GM23338 (cell line): Measurements from ENCODE around the gene USH2A.

Source experiments
- CREB1 ChIP-seq: fragments of 250-450 bp; sonication (Bioruptor Pico); IDR thresholded peaks from 2 replicates; pipeline ENCODE4 v1.5.0; 2020; ENCODE audit warnings: low read depth, mild to moderate bottlenecking, moderate library complexity
- EZH2 ChIP-seq: fragments of 200-600 bp; sonication (generic); IDR thresholded peaks from one replicate; pipeline ENCODE4 v1.8.0; 2017; ENCODE audit warnings: antibody characterized with exemption, mild to moderate bottlenecking, low read depth; ENCODE audit not compliant: unreplicated experiment
- EZH2phosphoT487 ChIP-seq: fragments of 200-600 bp; sonication (generic); IDR thresholded peaks from one replicate; pipeline ENCODE4 v1.8.1; 2018; ENCODE audit warnings: antibody characterized with exemption; ENCODE audit not compliant: unreplicated experiment
- JUNB ChIP-seq: IDR thresholded peaks from one replicate; pipeline ENCODE4 v1.6.1; 2016; ENCODE audit warnings: antibody characterized with exemption; ENCODE audit not compliant: unreplicated experiment
- POLR2AphosphoS5 ChIP-seq: IDR thresholded peaks from 2 replicates; pipeline ENCODE4 v1.6.1; 2016; ENCODE audit warnings: antibody characterized with exemption, low read depth
- TF ChIP-seq, protein P1 (sequence below), 2 experiments: fragments of 200-600 bp in 1 of 2; sonication (generic) in 1 of 2; conservative IDR thresholded peaks; 2 replicates each; pipeline versions ENCODE4 v1.5.1 to v1.6.1; 2016 to 2017; ENCODE audit warnings: antibody characterized with exemption in 2 of 2, low read depth in 2 of 2, mild to moderate bottlenecking in 2 of 2, moderate library complexity in 1 of 2
- TF ChIP-seq, protein P2 (sequence below): IDR thresholded peaks from one replicate; pipeline ENCODE4 v1.6.1; 2018; ENCODE audit warnings: antibody characterized with exemption; ENCODE audit not compliant: unreplicated experiment

DNA sequence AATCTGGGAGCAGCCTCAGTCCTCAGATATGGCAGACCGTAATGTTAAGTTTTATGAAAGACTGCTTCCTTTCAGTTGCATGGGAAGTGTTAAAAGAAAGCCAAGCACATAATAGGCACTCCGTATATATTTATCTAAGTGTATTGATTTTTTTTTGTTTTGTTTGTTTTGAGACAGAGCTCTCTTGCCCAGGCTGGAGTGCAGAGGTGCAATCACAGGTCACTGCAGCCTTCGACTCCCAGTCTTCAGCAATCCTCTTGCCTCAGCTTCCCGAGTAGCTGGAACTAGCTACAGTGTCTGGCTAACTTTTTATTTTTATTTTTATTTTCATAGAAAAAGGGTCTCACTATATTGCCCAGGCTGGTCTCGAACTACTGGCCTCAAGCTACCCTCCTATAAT is 341.8 kb downstream of the USH2A start:
- TF ChIP-seq EZH2: no peak
- TF ChIP-seq, protein P1, sequence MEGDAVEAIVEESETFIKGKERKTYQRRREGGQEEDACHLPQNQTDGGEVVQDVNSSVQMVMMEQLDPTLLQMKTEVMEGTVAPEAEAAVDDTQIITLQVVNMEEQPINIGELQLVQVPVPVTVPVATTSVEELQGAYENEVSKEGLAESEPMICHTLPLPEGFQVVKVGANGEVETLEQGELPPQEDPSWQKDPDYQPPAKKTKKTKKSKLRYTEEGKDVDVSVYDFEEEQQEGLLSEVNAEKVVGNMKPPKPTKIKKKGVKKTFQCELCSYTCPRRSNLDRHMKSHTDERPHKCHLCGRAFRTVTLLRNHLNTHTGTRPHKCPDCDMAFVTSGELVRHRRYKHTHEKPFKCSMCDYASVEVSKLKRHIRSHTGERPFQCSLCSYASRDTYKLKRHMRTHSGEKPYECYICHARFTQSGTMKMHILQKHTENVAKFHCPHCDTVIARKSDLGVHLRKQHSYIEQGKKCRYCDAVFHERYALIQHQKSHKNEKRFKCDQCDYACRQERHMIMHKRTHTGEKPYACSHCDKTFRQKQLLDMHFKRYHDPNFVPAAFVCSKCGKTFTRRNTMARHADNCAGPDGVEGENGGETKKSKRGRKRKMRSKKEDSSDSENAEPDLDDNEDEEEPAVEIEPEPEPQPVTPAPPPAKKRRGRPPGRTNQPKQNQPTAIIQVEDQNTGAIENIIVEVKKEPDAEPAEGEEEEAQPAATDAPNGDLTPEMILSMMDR (conservative IDR thresholded peaks at IDR 0.05; ENCODE audit: low read depth in 2 of 2): no peak
- TF ChIP-seq JUNB: no peak
- TF ChIP-seq POLR2AphosphoS5: no peak
- TF ChIP-seq, protein P2, sequence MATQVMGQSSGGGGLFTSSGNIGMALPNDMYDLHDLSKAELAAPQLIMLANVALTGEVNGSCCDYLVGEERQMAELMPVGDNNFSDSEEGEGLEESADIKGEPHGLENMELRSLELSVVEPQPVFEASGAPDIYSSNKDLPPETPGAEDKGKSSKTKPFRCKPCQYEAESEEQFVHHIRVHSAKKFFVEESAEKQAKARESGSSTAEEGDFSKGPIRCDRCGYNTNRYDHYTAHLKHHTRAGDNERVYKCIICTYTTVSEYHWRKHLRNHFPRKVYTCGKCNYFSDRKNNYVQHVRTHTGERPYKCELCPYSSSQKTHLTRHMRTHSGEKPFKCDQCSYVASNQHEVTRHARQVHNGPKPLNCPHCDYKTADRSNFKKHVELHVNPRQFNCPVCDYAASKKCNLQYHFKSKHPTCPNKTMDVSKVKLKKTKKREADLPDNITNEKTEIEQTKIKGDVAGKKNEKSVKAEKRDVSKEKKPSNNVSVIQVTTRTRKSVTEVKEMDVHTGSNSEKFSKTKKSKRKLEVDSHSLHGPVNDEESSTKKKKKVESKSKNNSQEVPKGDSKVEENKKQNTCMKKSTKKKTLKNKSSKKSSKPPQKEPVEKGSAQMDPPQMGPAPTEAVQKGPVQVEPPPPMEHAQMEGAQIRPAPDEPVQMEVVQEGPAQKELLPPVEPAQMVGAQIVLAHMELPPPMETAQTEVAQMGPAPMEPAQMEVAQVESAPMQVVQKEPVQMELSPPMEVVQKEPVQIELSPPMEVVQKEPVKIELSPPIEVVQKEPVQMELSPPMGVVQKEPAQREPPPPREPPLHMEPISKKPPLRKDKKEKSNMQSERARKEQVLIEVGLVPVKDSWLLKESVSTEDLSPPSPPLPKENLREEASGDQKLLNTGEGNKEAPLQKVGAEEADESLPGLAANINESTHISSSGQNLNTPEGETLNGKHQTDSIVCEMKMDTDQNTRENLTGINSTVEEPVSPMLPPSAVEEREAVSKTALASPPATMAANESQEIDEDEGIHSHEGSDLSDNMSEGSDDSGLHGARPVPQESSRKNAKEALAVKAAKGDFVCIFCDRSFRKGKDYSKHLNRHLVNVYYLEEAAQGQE: no peak
- TF ChIP-seq CREB1: no peak
- no peak for TF ChIP-seq EZH2phosphoT487
